GM23338 (cell line): Measurements from ENCODE around the gene RAB31. TPM values are rescaled to one million over a fixed set of nuclear protein-coding genes. Genes with fewer than 3 reads are reported as not detected.
A peak's percentile ranks its signal among the peaks of the same experiment; 100 is the strongest.

Experiments
- ATAC-seq: fragments of 200-7000 bp; cut with Tn5 transposase; 3 replicates; pipeline ENCODE4 v1.9.1; 2020
- DNase-seq: peaks from one replicate; pipeline ENCODE4 v3.0.0-alpha.2; 2015; ENCODE audit warnings: low spot score
- H2AFZ ChIP-seq: fragments of 200-600 bp; sonication (generic); 2 replicates; pipeline ENCODE4 v1.8.0; 2016; ENCODE audit warnings: antibody characterized with exemption, mild to moderate bottlenecking, moderate library complexity
- H3F3A ChIP-seq: fragments of 200-600 bp; sonication (generic); replicated peaks from 2 replicates; pipeline ENCODE4 v1.8.0; 2017; ENCODE audit warnings: antibody characterized with exemption, mixed run types, low read depth
- H3K27ac ChIP-seq: fragments of 200-600 bp; sonication (generic); 2 replicates; pipeline ENCODE4 v1.6.1; 2016; ENCODE audit warnings: low read depth
- H3K27me3 ChIP-seq: fragments of 200-600 bp; sonication (generic); 2 replicates; pipeline ENCODE4 v1.8.0; 2016; ENCODE audit warnings: mild to moderate bottlenecking, mixed run types, moderate library complexity; ENCODE audit not compliant: insufficient read depth
- H3K36me3 ChIP-seq: fragments of 200-600 bp; sonication (generic); 2 replicates; pipeline ENCODE4 v1.8.0; 2016; ENCODE audit warnings: mild to moderate bottlenecking; ENCODE audit not compliant: insufficient read depth
- H3K4me1 ChIP-seq: fragments of 200-600 bp; sonication (generic); 2 replicates; pipeline ENCODE4 v1.8.0; 2016; ENCODE audit warnings: mild to moderate bottlenecking, moderate library complexity; ENCODE audit not compliant: insufficient read depth
- H3K4me2 ChIP-seq: fragments of 200-600 bp; sonication (generic); 2 replicates; pipeline ENCODE4 v1.7.1; 2017; ENCODE audit warnings: mixed run types
- H3K4me3 ChIP-seq: fragments of 200-600 bp; sonication (generic); 2 replicates; pipeline ENCODE4 v1.6.1; 2016; ENCODE audit warnings: mixed run types
- H3K79me2 ChIP-seq: fragments of 200-600 bp; sonication (generic); replicated peaks from 2 replicates; pipeline ENCODE4 v1.8.0; 2017; ENCODE audit warnings: mild to moderate bottlenecking; ENCODE audit not compliant: insufficient read depth
- H3K9me2 ChIP-seq: fragments of 200-600 bp; sonication (generic); 2 replicates; pipeline ENCODE4 v1.8.0; 2017; ENCODE audit not compliant: insufficient read depth
- H4K20me1 ChIP-seq: fragments of 200-600 bp; sonication (generic); replicated peaks from 2 replicates; pipeline ENCODE4 v1.8.0; 2017; ENCODE audit warnings: mild to moderate bottlenecking; ENCODE audit not compliant: insufficient read depth
- H3K27ac Mint-ChIP-seq: 2 replicates; pipeline ENCODE4 v1.8.0; 2020; ENCODE audit warnings: inconsistent platforms, mild to moderate bottlenecking, moderate library complexity, mixed read lengths
- H3K27me3 Mint-ChIP-seq: 3 replicates; pipeline ENCODE4 v1.8.0; 2022; ENCODE audit warnings: low read depth, mild to moderate bottlenecking, moderate library complexity, mixed read lengths, inconsistent platforms; ENCODE audit not compliant: insufficient read depth, poor library complexity
- H3K36me3 Mint-ChIP-seq: 3 replicates; pipeline ENCODE4 v1.8.0; 2021; ENCODE audit warnings: low read depth, mild to moderate bottlenecking, inconsistent platforms, moderate library complexity, mixed read lengths
- H3K4me1 Mint-ChIP-seq: 3 replicates; pipeline ENCODE4 v1.8.0; 2020; ENCODE audit warnings: mild to moderate bottlenecking, inconsistent platforms, mixed read lengths
- H3K4me3 Mint-ChIP-seq: 3 replicates; pipeline ENCODE4 v1.8.0; 2021; ENCODE audit warnings: moderate library complexity, mild to moderate bottlenecking, inconsistent platforms, mixed read lengths
- H3K9me3 Mint-ChIP-seq: 3 replicates; pipeline ENCODE4 v1.8.0; 2020; ENCODE audit warnings: moderate library complexity, mild to moderate bottlenecking, inconsistent platforms, mixed read lengths
- CREB1 ChIP-seq: fragments of 250-450 bp; sonication (Bioruptor Pico); IDR thresholded peaks from 2 replicates; pipeline ENCODE4 v1.5.0; 2020; ENCODE audit warnings: low read depth, mild to moderate bottlenecking, moderate library complexity
- EZH2 ChIP-seq: fragments of 200-600 bp; sonication (generic); IDR thresholded peaks from one replicate; pipeline ENCODE4 v1.8.0; 2017; ENCODE audit warnings: antibody characterized with exemption, mild to moderate bottlenecking, low read depth; ENCODE audit not compliant: unreplicated experiment
- EZH2phosphoT487 ChIP-seq: fragments of 200-600 bp; sonication (generic); IDR thresholded peaks from one replicate; pipeline ENCODE4 v1.8.1; 2018; ENCODE audit warnings: antibody characterized with exemption; ENCODE audit not compliant: unreplicated experiment
- JUNB ChIP-seq: IDR thresholded peaks from one replicate; pipeline ENCODE4 v1.6.1; 2016; ENCODE audit warnings: antibody characterized with exemption; ENCODE audit not compliant: unreplicated experiment
- NANOG ChIP-seq: IDR thresholded peaks from 2 replicates; pipeline ENCODE4 v1.6.1; 2016; ENCODE audit warnings: antibody characterized with exemption, borderline replicate concordance
- POLR2AphosphoS5 ChIP-seq: IDR thresholded peaks from 2 replicates; pipeline ENCODE4 v1.6.1; 2016; ENCODE audit warnings: antibody characterized with exemption, low read depth
- ZNF114 ChIP-seq: fragments of 250-450 bp; sonication (Bioruptor Pico); IDR thresholded peaks from 2 replicates; pipeline ENCODE4 v1.5.0; 2020; ENCODE audit warnings: mild to moderate bottlenecking, moderate library complexity
- ZNF331 ChIP-seq: fragments of 250-450 bp; sonication (Bioruptor Pico); IDR thresholded peaks from 2 replicates; pipeline ENCODE4 v1.5.0; 2020; ENCODE audit warnings: low read depth, mild to moderate bottlenecking, moderate library complexity
- polyA plus RNA-seq: library from polyadenylated mRNA; unstranded; fragments of >200 nt; fragmentation: Nextera tagmentation; extraction: Ambion mirVana; gene quantifications from 2 replicates; pipeline ENCODE4 v1.2.1, GENCODE V29; 2016
- total RNA-seq: library from RNA; depleted of rRNA; stranded (reverse); fragments of >200 nt; shearing (Covaris generic); gene quantifications from 2 replicates; pipeline ENCODE4 v1.2.3, GENCODE V29; 2014
- TF ChIP-seq, protein P1 (sequence below), 2 experiments: fragments of 200-600 bp in 1 of 2; sonication (generic) in 1 of 2; conservative IDR thresholded peaks; 2 replicates each; pipeline versions ENCODE4 v1.5.1 to v1.6.1; 2016 to 2017; ENCODE audit warnings: antibody characterized with exemption in 2 of 2, low read depth in 2 of 2, mild to moderate bottlenecking in 2 of 2, moderate library complexity in 1 of 2
- TF ChIP-seq, protein P2 (sequence below): fragments of 250-450 bp; sonication (Bioruptor Pico); IDR thresholded peaks from 2 replicates; pipeline ENCODE4 v1.5.0; 2020; ENCODE audit warnings: mild to moderate bottlenecking, moderate library complexity
- TF ChIP-seq, protein P3 (sequence below): IDR thresholded peaks from one replicate; pipeline ENCODE4 v1.6.1; 2018; ENCODE audit warnings: antibody characterized with exemption; ENCODE audit not compliant: unreplicated experiment

Gene RAB31
- total and polyA plus RNA-seq, 2 experiments from 2014 or later, result 33.8 to 46.1 TPM

DNA sequence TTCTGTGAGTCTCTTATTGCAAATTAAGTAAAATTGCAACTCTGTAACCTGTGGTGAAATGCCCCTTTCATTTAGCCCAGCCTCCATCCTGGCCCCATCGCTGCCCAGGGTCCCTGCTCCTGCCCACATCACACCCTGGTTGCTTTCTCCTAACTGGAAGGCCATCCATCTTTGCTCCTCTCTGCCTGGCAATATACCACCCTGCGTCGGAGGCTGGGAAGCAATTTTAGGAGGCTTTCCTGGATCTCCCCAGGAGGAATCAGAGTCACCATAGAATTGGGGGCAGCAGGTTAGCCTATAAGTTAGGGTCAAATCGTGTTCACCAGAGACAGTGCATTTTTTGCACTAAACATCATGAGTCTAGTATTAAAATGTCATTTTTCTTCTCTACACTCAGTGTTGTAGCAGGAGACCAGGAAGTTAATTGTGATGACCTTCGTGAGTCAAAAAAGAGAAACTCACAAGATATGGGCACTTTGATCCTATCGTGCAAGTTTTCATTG lies 163.2 kb downstream of the RAB31 start:
- Histone ChIP-seq H3K4me1 (peaks cover 9% of the 10 kb centered on the region), H3K4me3 (no peak overlapping the region), H3K27ac (no peak overlapping the region), H3K9me2 (no peaks in the 10 kb centered on the region), H3K79me2 (no peaks in the 10 kb centered on the region), H4K20me1 (no peaks in the 10 kb centered on the region), H2AFZ (peak overlapping the region; percentile 15), H3K36me3 (no peaks in the 10 kb centered on the region), H3K27me3 (no peaks in the 10 kb centered on the region), H3K4me2 (no peak overlapping the region), H3F3A (no peaks in the 10 kb centered on the region)
- no peak overlapping the region for H3K4me3 Mint-ChIP-seq
- ATAC-seq (no peak), DNase-seq (no peak)
- no peak for TF ChIP-seq CREB1 (CRISPR knock-in tag)
- TF ChIP-seq EZH2, result no peak
- TF ChIP-seq, protein P1, sequence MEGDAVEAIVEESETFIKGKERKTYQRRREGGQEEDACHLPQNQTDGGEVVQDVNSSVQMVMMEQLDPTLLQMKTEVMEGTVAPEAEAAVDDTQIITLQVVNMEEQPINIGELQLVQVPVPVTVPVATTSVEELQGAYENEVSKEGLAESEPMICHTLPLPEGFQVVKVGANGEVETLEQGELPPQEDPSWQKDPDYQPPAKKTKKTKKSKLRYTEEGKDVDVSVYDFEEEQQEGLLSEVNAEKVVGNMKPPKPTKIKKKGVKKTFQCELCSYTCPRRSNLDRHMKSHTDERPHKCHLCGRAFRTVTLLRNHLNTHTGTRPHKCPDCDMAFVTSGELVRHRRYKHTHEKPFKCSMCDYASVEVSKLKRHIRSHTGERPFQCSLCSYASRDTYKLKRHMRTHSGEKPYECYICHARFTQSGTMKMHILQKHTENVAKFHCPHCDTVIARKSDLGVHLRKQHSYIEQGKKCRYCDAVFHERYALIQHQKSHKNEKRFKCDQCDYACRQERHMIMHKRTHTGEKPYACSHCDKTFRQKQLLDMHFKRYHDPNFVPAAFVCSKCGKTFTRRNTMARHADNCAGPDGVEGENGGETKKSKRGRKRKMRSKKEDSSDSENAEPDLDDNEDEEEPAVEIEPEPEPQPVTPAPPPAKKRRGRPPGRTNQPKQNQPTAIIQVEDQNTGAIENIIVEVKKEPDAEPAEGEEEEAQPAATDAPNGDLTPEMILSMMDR (conservative IDR thresholded peaks at IDR 0.05; ENCODE audit: low read depth in 2 of 2), result no peak
- TF ChIP-seq ZNF331 (CRISPR knock-in tag), result no peak
- TF ChIP-seq NANOG, result no peak
- no peak for TF ChIP-seq ZNF114
- no peak overlapping the region for H3K27ac Mint-ChIP-seq
- peaks cover 26% of the 10 kb centered on the region for H3K4me1 Mint-ChIP-seq
- peaks cover under 1% of the 10 kb centered on the region; the same call in 2 of the 3 replicates for H3K36me3 Mint-ChIP-seq
- peaks cover 9% of the 10 kb centered on the region for H3K9me3 Mint-ChIP-seq
- H3K27me3 Mint-ChIP-seq, result peaks cover 14% of the 10 kb centered on the region

DNA sequence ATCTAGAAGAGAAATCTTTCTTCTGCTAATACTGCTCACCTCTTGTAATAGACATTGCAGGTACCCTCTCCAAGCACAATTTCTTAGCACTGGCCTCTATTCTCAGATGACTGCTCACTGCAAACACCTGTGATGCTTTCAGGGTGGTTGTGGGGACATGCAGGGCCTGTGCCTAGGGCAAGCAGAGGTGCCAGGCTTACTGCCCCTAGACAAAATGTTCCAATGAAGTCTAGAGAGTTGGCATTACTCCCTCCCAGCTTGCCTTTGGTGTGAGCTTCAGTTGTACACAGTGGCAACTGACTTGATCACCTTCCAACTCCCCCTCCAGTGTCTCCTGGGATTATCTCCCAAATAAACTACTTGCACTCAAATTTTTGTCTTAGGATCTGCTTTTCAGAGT lies 164.7 kb downstream of the RAB31 start:
- Histone ChIP-seq H3K4me3 (no peak overlapping the region), H3K27ac (no peak overlapping the region)
- TF ChIP-seq JUNB, result no peak
- TF ChIP-seq, protein P2, sequence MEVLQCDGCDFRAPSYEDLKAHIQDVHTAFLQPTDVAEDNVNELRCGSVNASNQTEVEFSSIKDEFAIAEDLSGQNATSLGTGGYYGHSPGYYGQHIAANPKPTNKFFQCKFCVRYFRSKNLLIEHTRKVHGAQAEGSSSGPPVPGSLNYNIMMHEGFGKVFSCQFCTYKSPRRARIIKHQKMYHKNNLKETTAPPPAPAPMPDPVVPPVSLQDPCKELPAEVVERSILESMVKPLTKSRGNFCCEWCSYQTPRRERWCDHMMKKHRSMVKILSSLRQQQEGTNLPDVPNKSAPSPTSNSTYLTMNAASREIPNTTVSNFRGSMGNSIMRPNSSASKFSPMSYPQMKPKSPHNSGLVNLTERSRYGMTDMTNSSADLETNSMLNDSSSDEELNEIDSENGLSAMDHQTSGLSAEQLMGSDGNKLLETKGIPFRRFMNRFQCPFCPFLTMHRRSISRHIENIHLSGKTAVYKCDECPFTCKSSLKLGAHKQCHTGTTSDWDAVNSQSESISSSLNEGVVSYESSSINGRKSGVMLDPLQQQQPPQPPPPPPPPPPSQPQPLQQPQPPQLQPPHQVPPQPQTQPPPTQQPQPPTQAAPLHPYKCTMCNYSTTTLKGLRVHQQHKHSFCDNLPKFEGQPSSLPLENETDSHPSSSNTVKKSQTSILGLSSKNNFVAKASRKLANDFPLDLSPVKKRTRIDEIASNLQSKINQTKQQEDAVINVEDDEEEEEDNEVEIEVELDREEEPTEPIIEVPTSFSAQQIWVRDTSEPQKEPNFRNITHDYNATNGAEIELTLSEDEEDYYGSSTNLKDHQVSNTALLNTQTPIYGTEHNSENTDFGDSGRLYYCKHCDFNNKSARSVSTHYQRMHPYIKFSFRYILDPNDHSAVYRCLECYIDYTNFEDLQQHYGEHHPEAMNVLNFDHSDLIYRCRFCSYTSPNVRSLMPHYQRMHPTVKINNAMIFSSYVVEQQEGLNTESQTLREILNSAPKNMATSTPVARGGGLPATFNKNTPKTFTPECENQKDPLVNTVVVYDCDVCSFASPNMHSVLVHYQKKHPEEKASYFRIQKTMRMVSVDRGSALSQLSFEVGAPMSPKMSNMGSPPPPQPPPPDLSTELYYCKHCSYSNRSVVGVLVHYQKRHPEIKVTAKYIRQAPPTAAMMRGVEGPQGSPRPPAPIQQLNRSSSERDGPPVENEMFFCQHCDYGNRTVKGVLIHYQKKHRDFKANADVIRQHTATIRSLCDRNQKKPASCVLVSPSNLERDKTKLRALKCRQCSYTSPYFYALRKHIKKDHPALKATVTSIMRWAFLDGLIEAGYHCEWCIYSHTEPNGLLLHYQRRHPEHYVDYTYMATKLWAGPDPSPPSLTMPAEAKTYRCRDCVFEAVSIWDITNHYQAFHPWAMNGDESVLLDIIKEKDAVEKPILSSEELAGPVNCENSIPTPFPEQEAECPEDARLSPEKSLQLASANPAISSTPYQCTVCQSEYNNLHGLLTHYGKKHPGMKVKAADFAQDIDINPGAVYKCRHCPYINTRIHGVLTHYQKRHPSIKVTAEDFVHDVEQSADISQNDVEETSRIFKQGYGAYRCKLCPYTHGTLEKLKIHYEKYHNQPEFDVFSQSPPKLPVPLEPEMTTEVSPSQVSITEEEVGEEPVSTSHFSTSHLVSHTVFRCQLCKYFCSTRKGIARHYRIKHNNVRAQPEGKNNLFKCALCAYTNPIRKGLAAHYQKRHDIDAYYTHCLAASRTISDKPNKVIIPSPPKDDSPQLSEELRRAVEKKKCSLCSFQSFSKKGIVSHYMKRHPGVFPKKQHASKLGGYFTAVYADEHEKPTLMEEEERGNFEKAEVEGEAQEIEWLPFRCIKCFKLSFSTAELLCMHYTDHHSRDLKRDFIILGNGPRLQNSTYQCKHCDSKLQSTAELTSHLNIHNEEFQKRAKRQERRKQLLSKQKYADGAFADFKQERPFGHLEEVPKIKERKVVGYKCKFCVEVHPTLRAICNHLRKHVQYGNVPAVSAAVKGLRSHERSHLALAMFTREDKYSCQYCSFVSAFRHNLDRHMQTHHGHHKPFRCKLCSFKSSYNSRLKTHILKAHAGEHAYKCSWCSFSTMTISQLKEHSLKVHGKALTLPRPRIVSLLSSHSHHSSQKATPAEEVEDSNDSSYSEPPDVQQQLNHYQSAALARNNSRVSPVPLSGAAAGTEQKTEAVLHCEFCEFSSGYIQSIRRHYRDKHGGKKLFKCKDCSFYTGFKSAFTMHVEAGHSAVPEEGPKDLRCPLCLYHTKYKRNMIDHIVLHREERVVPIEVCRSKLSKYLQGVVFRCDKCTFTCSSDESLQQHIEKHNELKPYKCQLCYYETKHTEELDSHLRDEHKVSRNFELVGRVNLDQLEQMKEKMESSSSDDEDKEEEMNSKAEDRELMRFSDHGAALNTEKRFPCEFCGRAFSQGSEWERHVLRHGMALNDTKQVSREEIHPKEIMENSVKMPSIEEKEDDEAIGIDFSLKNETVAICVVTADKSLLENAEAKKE (CRISPR knock-in tag), result no peak
- TF ChIP-seq POLR2AphosphoS5, result no peak
- TF ChIP-seq ZNF114, result no peak
- no peak for TF ChIP-seq EZH2phosphoT487
- TF ChIP-seq, protein P3, sequence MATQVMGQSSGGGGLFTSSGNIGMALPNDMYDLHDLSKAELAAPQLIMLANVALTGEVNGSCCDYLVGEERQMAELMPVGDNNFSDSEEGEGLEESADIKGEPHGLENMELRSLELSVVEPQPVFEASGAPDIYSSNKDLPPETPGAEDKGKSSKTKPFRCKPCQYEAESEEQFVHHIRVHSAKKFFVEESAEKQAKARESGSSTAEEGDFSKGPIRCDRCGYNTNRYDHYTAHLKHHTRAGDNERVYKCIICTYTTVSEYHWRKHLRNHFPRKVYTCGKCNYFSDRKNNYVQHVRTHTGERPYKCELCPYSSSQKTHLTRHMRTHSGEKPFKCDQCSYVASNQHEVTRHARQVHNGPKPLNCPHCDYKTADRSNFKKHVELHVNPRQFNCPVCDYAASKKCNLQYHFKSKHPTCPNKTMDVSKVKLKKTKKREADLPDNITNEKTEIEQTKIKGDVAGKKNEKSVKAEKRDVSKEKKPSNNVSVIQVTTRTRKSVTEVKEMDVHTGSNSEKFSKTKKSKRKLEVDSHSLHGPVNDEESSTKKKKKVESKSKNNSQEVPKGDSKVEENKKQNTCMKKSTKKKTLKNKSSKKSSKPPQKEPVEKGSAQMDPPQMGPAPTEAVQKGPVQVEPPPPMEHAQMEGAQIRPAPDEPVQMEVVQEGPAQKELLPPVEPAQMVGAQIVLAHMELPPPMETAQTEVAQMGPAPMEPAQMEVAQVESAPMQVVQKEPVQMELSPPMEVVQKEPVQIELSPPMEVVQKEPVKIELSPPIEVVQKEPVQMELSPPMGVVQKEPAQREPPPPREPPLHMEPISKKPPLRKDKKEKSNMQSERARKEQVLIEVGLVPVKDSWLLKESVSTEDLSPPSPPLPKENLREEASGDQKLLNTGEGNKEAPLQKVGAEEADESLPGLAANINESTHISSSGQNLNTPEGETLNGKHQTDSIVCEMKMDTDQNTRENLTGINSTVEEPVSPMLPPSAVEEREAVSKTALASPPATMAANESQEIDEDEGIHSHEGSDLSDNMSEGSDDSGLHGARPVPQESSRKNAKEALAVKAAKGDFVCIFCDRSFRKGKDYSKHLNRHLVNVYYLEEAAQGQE, result no peak
- no peak for TF ChIP-seq NANOG

More for the DNA sequence above, 164.7 kb downstream of the RAB31 start:
- Histone ChIP-seq H2AFZ (no peak overlapping the region), H3F3A (no peaks in the 10 kb centered on the region), H3K36me3 (no peaks in the 10 kb centered on the region), H3K4me2 (no peak overlapping the region), H3K4me1 (peaks cover 9% of the 10 kb centered on the region), H3K27me3 (no peaks in the 10 kb centered on the region), H4K20me1 (no peaks in the 10 kb centered on the region), H3K79me2 (no peaks in the 10 kb centered on the region), H3K9me2 (no peaks in the 10 kb centered on the region)
- H3K9me3 Mint-ChIP-seq, result no peaks in the 10 kb centered on the region; the same call in 2 of the 3 replicates
- H3K36me3 Mint-ChIP-seq, result no peaks in the 10 kb centered on the region
- H3K27me3 Mint-ChIP-seq, result peaks cover 9% of the 10 kb centered on the region
- H3K27ac Mint-ChIP-seq, result no peak overlapping the region
- ATAC-seq (no peak), DNase-seq (no peak)
- H3K4me1 Mint-ChIP-seq, result peaks cover 34% of the 10 kb centered on the region
- no peak overlapping the region for H3K4me3 Mint-ChIP-seq
